Endothelial cell of umbilical vein (primary cell): ENCODE measurements around the gene NALCN. TPM values are rescaled to one million over a fixed set of nuclear protein-coding genes. Genes with fewer than 3 reads are reported as not detected.

Source experiments
- BruUV-seq: library from RNA; stranded (reverse); fragments of 400-500 nt; replicated peaks from 2 replicates; lab custom pipeline; 2021; lab: Mats Ljungman, UMichigan
- CTCF ChIA-PET: fragments of 300-600, 350-600 bp; sonication (Branson Sonifier 250); formaldehyde crosslinking; loops from one replicate; lab custom pipeline; 2021; ENCODE audit warnings: antibody characterized with exemption, inconsistent platforms; lab: Charles Lee
- POLR2A ChIA-PET: fragments of 300-600, 350-600 bp; sonication (Branson Sonifier 250); formaldehyde crosslinking; loops from one replicate; lab custom pipeline; 2021; ENCODE audit warnings: antibody characterized with exemption, inconsistent platforms; lab: Charles Lee
- DNase-seq: peaks from one replicate; pipeline ENCODE4 v3.0.0-alpha.2; 2011; ENCODE audit warnings: low read depth, low spot score
- FAIRE-seq: peaks from 2 replicates; lab custom pipeline; 2011; peaks lifted over from hg19 to GRCh38; lab: Jason Lieb, UNC
- H2AFZ ChIP-seq: 2 replicates; pipeline ENCODE4 v1.6.0; 2012; ENCODE audit warnings: low read depth, low read length, control low read depth, inconsistent platforms
- H3K27ac ChIP-seq: 2 replicates; pipeline ENCODE4 v1.5.1; 2011; ENCODE audit warnings: low read depth, mild to moderate bottlenecking, control low read depth, low read length, moderate library complexity; ENCODE audit not compliant: insufficient read depth
- H3K27me3 ChIP-seq, 2 experiments: 2 replicates each; pipeline versions ENCODE4 v1.6.0 to v1.6.1; 2011; ENCODE audit warnings: low read length in 2 of 2, mixed read lengths in 1 of 2; ENCODE audit not compliant: control insufficient read depth in 2 of 2, insufficient read depth in 2 of 2
- H3K36me3 ChIP-seq, 2 experiments: 2 replicates in 1 of 2; 3 replicates in 1 of 2; pipeline ENCODE4 v1.5.1; 2011; ENCODE audit warnings: low read length in 2 of 2, mild to moderate bottlenecking in 1 of 2, moderate library complexity in 1 of 2; ENCODE audit not compliant: control insufficient read depth in 2 of 2, insufficient read depth in 2 of 2; ENCODE audit errors: extremely low read depth in 1 of 2
- H3K4me1 ChIP-seq: 3 replicates; pipeline ENCODE4 v1.5.1; 2011; ENCODE audit warnings: mild to moderate bottlenecking, low read length; ENCODE audit not compliant: control insufficient read depth, insufficient read depth; ENCODE audit errors: extremely low read depth
- H3K4me2 ChIP-seq: 2 replicates; pipeline ENCODE4 v1.6.1; 2011; ENCODE audit warnings: low read length, control low read depth, mixed read lengths; ENCODE audit not compliant: insufficient read depth
- H3K4me3 ChIP-seq, 3 experiments: fragments of 200-600 bp in 1 of 3; sonication (generic), shearing (Covaris generic) in 1 of 3; replicated peaks in 1 of 3; 2 replicates each; pipeline ENCODE4 v1.5.1; 2011 to 2016; ENCODE audit warnings: control low read depth in 3 of 3, low read length in 3 of 3, mild to moderate bottlenecking in 2 of 3, inconsistent platforms in 1 of 3, low read depth in 1 of 3, moderate library complexity in 1 of 3; ENCODE audit not compliant: insufficient read depth in 1 of 3
- H3K79me2 ChIP-seq: 2 replicates; pipeline ENCODE4 v1.6.0; 2012; ENCODE audit warnings: low read length, inconsistent platforms; ENCODE audit not compliant: control insufficient read depth, insufficient read depth
- H3K9ac ChIP-seq: replicated peaks from 2 replicates; pipeline ENCODE3; 2011; ENCODE audit warnings: low read length, control low read depth; ENCODE audit not compliant: insufficient read depth; ENCODE audit errors: extremely low read depth
- H3K9me1 ChIP-seq: replicated peaks from 3 replicates; pipeline ENCODE4 v1.6.0; 2011; ENCODE audit warnings: mild to moderate bottlenecking, low read length; ENCODE audit not compliant: control insufficient read depth, insufficient read depth; ENCODE audit errors: extremely low read depth
- H3K9me3 ChIP-seq: replicated peaks from 2 replicates; pipeline ENCODE4 v1.5.1; 2012; ENCODE audit warnings: low read length, inconsistent platforms; ENCODE audit not compliant: control insufficient read depth, insufficient read depth
- H4K20me1 ChIP-seq: replicated peaks from 2 replicates; pipeline ENCODE3; 2011; ENCODE audit warnings: mild to moderate bottlenecking, low read length; ENCODE audit not compliant: control insufficient read depth, insufficient read depth; ENCODE audit errors: extremely low read depth
- CTCF ChIP-seq, 2 donors: IDR thresholded peaks; 1 replicate in 1 of 2; 2 replicates in 1 of 2; pipeline ENCODE4 v1.5.1; 2011; ENCODE audit warnings: low read length in 2 of 2, mild to moderate bottlenecking in 2 of 2, moderate library complexity in 2 of 2, control low read depth in 1 of 2, inconsistent platforms in 1 of 2, low read depth in 1 of 2; ENCODE audit not compliant: insufficient read depth in 1 of 2; ENCODE audit errors: extremely low read depth in 1 of 2
- FOS ChIP-seq: IDR thresholded peaks from 2 replicates; pipeline ENCODE4 v1.6.1; 2011; ENCODE audit warnings: mild to moderate bottlenecking, low read length, moderate library complexity, borderline replicate concordance; ENCODE audit not compliant: insufficient read depth
- GATA2 ChIP-seq: IDR thresholded peaks from 2 replicates; pipeline ENCODE4 v1.7.0; 2011; ENCODE audit warnings: low read depth, mild to moderate bottlenecking, moderate library complexity, mixed read lengths, low read length; ENCODE audit not compliant: insufficient read length, insufficient read depth
- JUN ChIP-seq: IDR thresholded peaks from 2 replicates; pipeline ENCODE4 v1.6.1; 2011; ENCODE audit warnings: borderline replicate concordance, low read depth; ENCODE audit not compliant: insufficient read length, insufficient read depth
- MAX ChIP-seq: IDR thresholded peaks from 2 replicates; pipeline ENCODE4 v1.6.1; 2011; ENCODE audit not compliant: insufficient read depth, insufficient read length
- POLR2A ChIP-seq: IDR thresholded peaks from 2 replicates; pipeline ENCODE4 v1.6.1; 2012; ENCODE audit warnings: low read depth, mild to moderate bottlenecking, control low read depth, low read length
- POLR2AphosphoS5 ChIP-seq: IDR thresholded peaks from 2 replicates; pipeline ENCODE4 v1.6.1; 2012; ENCODE audit warnings: low read depth, mild to moderate bottlenecking, control low read depth, low read length, moderate library complexity; ENCODE audit not compliant: insufficient read depth
- dilution Hi-C: fragments of 300-500 bp; cut with MboI; formaldehyde crosslinking; loops from one replicate; pipeline ENCODE4 v1.15.0; 2019; ENCODE audit warnings: low sequenced_read_pairs; ENCODE audit not compliant: extremely low pct_ligation_motif_present
- intact Hi-C: fragments of 100-400 bp; cut with micrococcal nuclease; formaldehyde crosslinking; loops from one replicate; pipeline ENCODE4 v1.10.0; 2022
- polyA plus RNA-seq, 4 experiments: library from polyadenylated mRNA; depleted of rRNA in 3 of 4; stranded (reverse) in 3 of 4; unstranded in 1 of 4; fragments of >200 nt; gene quantifications; 2 replicates each; pipeline versions ENCODE4 v1.2.1 to v1.2.3, GENCODE V29; 2011 to 2012; ENCODE audit warnings: missing spikeins in 1 of 4
- total RNA-seq: library from RNA; stranded (reverse); gene quantifications from 2 replicates; pipeline ENCODE4 v1.2.3, GENCODE V29; 2021

Gene NALCN
- total and polyA plus RNA-seq, 2 donors (not counting 3 experiments of a cell fraction or from before 2014, with no cell fraction given) = 3.3 to 4.4 TPM

GRCh38 chr13:101144808-101145419 lies 271.4 kb downstream of the NALCN start:
- no peak overlapping the region for H2AFZ ChIP-seq
- no peak for TF ChIP-seq POLR2AphosphoS5
- TF ChIP-seq GATA2 = no peak
- TF ChIP-seq JUN = no peak
- TF ChIP-seq FOS = no peak
- TF ChIP-seq CTCF (IDR thresholded peaks at IDR 0.05; ENCODE audit: extremely low read depth in 1 of 2, insufficient read depth in 1 of 2, low read depth in 1 of 2, low read length in 2 of 2) = peak; percentile 36 to 42
- no peak for TF ChIP-seq POLR2A
- TF ChIP-seq MAX = no peak
- no peaks in the 10 kb centered on the region for H3K9me3 ChIP-seq
- DNase-seq (peak; percentile 66), FAIRE-seq (peak; percentile 49)
- dilution Hi-C loops (no loop called here), intact Hi-C loops (loop anchor here (1.0 to 5.0 kb wide), 8 partner anchors 329 to 1411 kb away; no protein-coding TSS in a partner anchor)
- H3K4me2 ChIP-seq = no peak overlapping the region
- H3K4me1 ChIP-seq = peaks cover 12% of the 10 kb centered on the region
- no peaks in the 10 kb centered on the region for H3K36me3 ChIP-seq
- POLR2A ChIA-PET = no interaction called here
- H3K79me2 ChIP-seq = no peaks in the 10 kb centered on the region
- no peaks in the 10 kb centered on the region for H3K27me3 ChIP-seq
- no peak overlapping the region for H3K4me3 ChIP-seq
- BruUV-seq = no TSS peak
- H4K20me1 ChIP-seq = no peaks in the 10 kb centered on the region
- no peak overlapping the region for H3K9ac ChIP-seq
- H3K9me1 ChIP-seq = no peaks in the 10 kb centered on the region
- H3K27ac ChIP-seq = no peak overlapping the region
- CTCF ChIA-PET = interaction anchor here (0.5 to 5.2 kb wide), 98 partner anchors 9 to 1606 kb away, joined by 3 to 119 read pairs (median 4); partner anchors contain the start of genes ITGBL1 and TMTC4
